IPS-18a (cell line): ENCODE results near the gene IL1RAP.

Source experiments
- H3K27ac ChIP-seq: one replicate; pipeline ENCODE4 v1.5.1; 2013; ENCODE audit warnings: low read length
- H3K27me3 ChIP-seq: one replicate; pipeline ENCODE4 v1.6.1; 2013; ENCODE audit warnings: mild to moderate bottlenecking, low read length; ENCODE audit not compliant: control insufficient read depth, insufficient read depth
- H3K36me3 ChIP-seq: one replicate; pipeline ENCODE4 v1.6.1; 2013; ENCODE audit warnings: low read depth, low read length; ENCODE audit not compliant: control insufficient read depth
- H3K4me1 ChIP-seq: one replicate; pipeline ENCODE4 v1.6.1; 2013; ENCODE audit warnings: low read depth, low read length; ENCODE audit not compliant: control insufficient read depth
- H3K4me3 ChIP-seq: one replicate; pipeline ENCODE4 v1.5.1; 2013; ENCODE audit warnings: low read length
- H3K9ac ChIP-seq: one replicate; pipeline ENCODE4 v1.6.1; 2013; ENCODE audit warnings: mild to moderate bottlenecking, low read length, moderate library complexity
- H3K9me3 ChIP-seq: one replicate; pipeline ENCODE4 v1.6.1; 2013; ENCODE audit warnings: low read depth, low read length; ENCODE audit not compliant: control insufficient read depth

The IL1RAP gene

DNA sequence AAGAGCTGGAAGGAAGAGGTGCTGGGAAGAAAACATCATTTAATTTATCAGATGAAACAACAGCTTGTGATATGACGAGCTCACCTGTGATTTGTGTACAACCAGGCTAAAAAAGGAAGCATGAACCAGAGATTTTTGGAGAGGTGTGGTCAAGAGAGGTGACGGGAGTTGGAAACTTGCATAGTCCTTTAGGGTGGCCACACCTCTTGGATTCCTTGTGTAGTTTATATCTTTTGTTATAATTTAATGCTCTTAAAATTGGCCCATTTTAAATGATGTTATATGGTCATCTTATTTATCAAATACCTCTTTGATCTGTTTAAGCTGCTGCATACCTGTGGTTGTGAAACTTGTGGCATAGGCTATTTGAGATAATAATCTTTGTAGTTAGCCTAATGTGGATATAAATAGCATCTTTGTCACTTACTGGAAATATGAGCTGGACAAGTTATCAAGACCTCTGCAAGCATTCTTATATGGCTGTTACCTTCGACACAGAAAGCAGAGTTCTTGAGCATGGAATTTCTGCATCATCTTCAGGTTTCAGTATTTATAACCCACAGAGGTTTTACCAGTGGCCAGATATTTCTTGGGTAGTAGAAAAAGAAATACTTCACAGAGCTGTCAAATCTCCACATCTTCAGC, 49.1 kb downstream of the IL1RAP start:
- Histone ChIP-seq H3K27ac (no peak overlapping the region), H3K36me3 (no peaks in the 10 kb centered on the region), H3K4me3 (no peak overlapping the region), H3K27me3 (no peaks in the 10 kb centered on the region), H3K9ac (no peak overlapping the region), H3K9me3 (no peaks in the 10 kb centered on the region), H3K4me1 (peaks cover 4% of the 10 kb centered on the region)

DNA sequence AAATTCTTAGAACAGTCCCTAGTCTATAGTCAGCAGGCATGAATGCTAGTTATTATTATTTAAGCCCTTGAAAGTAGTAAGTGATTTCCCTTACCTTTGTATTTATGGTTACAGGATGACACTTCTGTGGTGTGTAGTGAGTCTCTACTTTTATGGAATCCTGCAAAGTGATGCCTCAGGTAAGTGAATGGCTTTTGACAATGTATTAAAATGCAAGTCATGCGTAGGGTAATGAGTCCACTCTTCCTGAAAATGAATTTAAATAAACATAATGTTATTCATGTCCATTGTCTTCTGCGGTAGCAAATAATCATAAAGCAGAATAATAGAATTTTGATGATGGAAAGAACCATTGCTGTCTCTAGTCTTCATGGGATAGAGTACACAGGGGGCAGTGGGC, 50.3 kb downstream of the IL1RAP start:
- Histone ChIP-seq H3K9me3 (no peaks in the 10 kb centered on the region), H3K4me3 (no peak overlapping the region), H3K27me3 (no peaks in the 10 kb centered on the region), H3K27ac (no peak overlapping the region), H3K9ac (no peak overlapping the region), H3K4me1 (peaks cover 10% of the 10 kb centered on the region), H3K36me3 (no peaks in the 10 kb centered on the region)

DNA sequence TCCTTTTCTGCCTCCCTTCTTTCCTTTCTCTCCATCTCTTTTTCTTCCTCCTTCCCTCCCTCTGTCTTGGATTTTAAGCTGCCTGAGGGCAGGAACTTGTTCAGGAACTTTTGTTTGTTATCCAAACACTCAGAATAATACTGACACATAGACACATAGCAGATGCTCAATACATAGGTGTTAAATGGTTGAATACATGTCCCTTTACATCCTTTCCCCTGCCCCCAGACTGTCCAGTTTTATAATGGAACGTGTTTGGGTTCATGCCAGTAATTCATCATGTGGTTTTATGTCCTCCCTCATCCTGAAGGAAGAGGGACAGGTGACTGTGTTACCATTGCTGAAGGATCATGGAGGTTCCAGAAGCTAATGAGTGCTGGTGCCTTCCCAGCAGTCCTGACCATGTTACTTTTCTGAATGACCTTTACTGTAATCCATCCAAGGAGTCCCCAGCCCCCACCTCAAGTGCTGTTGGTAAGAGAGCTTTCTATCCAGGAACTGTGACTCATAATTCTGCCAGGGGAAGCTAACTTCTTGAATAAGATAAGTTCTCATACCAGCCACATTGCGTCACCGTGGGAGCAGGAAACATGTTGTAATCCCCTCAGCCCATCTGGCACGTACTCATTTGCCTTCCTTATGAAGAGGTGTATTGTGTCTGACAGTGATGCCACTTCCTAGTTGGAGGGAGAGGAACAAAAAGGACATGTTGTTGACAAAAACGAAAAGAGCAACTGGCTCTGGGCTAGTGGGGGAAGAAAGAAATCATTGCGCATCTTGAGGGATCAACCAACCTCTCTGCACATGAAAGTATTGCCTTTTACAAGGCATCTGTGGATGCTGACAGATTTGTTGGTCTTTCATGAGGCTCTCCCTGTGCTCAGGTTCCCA, 52.4 kb downstream of the IL1RAP start:
- Histone ChIP-seq H3K27me3 (no peaks in the 10 kb centered on the region), H3K4me1 (peaks cover 16% of the 10 kb centered on the region), H3K27ac (no peak overlapping the region), H3K36me3 (no peaks in the 10 kb centered on the region), H3K9ac (no peak overlapping the region), H3K9me3 (no peaks in the 10 kb centered on the region), H3K4me3 (no peak overlapping the region)

DNA sequence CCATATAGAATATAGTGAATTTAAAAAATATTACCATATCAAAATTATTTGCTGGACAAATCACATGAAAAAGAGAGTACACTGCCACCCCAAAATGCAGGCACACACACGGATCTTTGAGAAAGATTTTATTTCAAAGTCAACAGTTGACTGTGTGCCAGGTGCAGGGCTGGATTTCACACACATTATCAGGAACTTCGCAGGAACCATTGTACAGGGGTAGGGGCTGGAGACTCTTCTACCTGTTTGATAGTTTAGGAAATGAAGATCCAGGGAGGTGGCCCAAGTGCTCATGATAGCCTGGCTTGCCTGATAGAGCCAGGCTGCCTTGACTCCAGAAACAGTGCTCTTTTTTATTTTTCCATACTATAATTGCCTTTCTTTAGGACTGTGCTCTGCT, 54.2 kb downstream of the IL1RAP start:
- H3K36me3 ChIP-seq: no peaks in the 10 kb centered on the region

DNA sequence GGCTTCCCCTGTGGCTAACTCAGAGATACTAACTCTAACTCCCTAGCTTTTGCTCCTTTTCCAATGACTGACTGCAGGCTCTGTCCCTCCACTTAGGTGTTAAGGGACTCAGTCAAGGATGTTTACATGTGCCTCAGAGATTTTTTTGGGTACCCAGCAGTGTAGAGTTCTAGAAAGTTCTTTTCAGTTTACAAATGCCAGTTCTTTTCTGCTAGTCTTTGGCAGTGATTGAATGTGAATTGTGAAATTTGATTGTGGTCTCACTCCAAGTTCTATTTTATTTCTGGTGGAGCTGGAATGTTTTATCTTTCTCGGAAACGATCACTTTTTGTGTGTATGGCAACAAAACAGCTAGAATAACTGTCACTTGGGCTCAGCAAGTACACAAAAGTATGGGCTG, 60.6 kb downstream of the IL1RAP start:
- Histone ChIP-seq H3K4me1 (peaks cover 6% of the 10 kb centered on the region), H3K27me3 (no peaks in the 10 kb centered on the region), H3K9me3 (no peaks in the 10 kb centered on the region), H3K36me3 (no peaks in the 10 kb centered on the region), H3K27ac (no peak overlapping the region), H3K9ac (no peak overlapping the region), H3K4me3 (no peak overlapping the region)

More for the DNA sequence above, 54.2 kb downstream of the IL1RAP start:
- Histone ChIP-seq H3K4me3 (no peak overlapping the region), H3K9me3 (no peaks in the 10 kb centered on the region), H3K27ac (no peak overlapping the region), H3K27me3 (no peaks in the 10 kb centered on the region), H3K9ac (no peak overlapping the region), H3K4me1 (peaks cover 16% of the 10 kb centered on the region)

DNA sequence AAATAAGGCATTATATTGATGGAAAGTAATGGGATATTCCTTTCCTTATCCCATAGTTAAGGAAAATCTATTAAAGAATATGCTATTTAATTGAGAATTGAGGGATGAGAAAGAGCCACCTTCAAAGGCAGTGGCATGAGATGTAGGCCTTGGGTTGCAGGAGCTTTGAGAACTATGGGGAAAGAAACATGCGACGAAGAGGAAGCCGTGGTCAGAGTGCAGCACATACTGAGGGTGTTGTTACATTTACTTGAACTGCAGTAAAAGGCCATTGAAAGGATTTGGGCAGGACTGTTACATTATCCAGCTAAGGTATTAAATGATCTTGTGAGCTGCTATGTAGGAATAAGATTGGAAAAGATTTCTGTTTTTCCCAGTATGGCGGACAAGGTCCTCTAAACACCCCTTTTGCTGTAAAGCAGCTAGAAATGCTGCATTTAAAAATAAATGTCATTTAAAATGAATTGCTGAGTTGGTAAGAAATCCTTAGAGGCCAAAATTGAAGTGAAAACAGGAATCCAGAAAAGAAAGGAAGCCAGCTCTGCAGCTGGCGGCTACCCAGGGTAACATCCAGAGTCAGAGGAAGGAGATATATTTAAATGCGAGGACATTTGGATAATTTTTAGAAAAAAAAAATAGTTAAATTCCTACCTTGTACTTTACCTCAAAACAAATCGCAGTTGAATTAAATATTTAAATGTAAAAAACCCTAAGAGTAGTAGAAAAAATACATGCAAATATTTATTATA, 61.7 kb downstream of the IL1RAP start:
- H3K27ac ChIP-seq: no peak overlapping the region
- H3K4me3 ChIP-seq: no peak overlapping the region
- no peaks in the 10 kb centered on the region for H3K27me3 ChIP-seq
- H3K9me3 ChIP-seq: no peaks in the 10 kb centered on the region
- H3K9ac ChIP-seq: no peak overlapping the region
- peaks cover 3% of the 10 kb centered on the region for H3K4me1 ChIP-seq
- no peaks in the 10 kb centered on the region for H3K36me3 ChIP-seq

DNA sequence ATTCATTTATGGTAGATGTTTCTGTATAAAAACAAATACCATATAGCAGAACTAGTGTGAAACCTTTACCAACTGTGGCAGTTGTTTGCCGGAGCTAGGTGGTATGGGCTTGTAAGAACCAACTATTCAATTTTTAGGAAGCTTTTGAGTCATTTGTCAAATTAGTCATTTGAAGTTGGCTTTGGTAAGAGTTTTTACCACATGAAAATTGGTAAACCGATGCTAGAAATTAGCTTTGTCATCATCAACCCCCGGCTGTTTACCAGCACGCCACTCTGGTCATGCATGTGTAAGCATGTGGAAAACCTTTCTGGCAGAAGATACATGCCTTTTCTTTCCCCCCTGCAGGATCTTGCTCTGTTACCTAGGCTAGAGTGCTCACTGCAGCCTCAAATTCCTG, 63.3 kb downstream of the IL1RAP start:
- Histone ChIP-seq H3K27me3 (no peaks in the 10 kb centered on the region), H3K9ac (no peak overlapping the region), H3K36me3 (no peaks in the 10 kb centered on the region), H3K27ac (no peak overlapping the region), H3K4me3 (no peak overlapping the region), H3K9me3 (no peaks in the 10 kb centered on the region), H3K4me1 (peaks cover 3% of the 10 kb centered on the region)

DNA sequence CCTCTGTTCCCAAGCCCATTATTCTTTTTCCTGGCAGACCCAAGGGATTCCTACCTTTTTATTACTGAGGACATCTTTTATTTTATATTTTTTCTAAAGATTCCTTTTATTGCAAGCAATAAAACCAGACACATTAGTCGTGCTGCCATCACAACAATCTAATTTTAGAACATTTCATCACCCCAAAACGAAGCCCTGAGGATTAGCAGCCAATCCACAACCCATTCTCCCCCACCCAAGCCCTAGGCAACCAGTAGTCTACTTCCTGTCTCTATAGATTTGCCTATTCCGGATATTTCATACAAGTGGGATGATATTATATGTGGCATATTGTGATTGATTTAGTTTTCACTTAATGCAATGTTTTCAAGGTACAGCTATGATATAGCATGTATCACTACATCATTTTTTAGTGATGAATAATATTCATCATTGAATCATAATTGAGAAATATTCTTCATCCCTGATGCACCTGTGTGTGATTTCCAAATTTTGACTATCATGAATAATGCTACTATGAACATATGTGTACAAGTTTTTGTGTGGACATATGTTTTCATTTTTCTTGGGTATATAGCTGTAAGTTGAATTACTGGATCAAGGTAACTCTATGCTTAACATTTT, 65.7 kb downstream of the IL1RAP start:
- H3K9ac ChIP-seq: no peak overlapping the region
- no peak overlapping the region for H3K27ac ChIP-seq
- no peaks in the 10 kb centered on the region for H3K4me1 ChIP-seq
- no peaks in the 10 kb centered on the region for H3K36me3 ChIP-seq
- H3K27me3 ChIP-seq: no peaks in the 10 kb centered on the region
- no peak overlapping the region for H3K4me3 ChIP-seq
- H3K9me3 ChIP-seq: no peaks in the 10 kb centered on the region

DNA sequence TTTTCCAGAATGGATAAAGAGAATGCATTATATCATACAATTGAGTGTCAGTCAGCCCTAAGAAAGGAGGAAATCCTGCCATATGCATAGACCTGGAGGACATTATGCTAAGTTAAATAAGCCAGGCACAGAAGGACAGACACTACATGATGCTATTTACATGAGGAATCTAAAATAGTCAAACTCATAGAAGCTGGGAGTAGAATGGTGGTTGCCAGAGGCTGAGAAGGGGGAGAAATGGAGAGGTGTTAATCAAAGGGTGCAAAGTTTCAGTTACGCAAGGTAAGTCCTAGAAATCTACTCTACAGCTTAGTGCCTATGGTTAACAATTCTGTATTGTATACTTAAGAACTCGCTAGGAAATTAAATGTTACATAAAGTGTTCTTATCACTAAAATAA, 66.5 kb downstream of the IL1RAP start:
- no peak overlapping the region for H3K27ac ChIP-seq
- H3K4me1 ChIP-seq: no peaks in the 10 kb centered on the region
- no peak overlapping the region for H3K9ac ChIP-seq
- no peaks in the 10 kb centered on the region for H3K9me3 ChIP-seq
- no peaks in the 10 kb centered on the region for H3K27me3 ChIP-seq
- no peaks in the 10 kb centered on the region for H3K36me3 ChIP-seq
- H3K4me3 ChIP-seq: no peak overlapping the region

DNA sequence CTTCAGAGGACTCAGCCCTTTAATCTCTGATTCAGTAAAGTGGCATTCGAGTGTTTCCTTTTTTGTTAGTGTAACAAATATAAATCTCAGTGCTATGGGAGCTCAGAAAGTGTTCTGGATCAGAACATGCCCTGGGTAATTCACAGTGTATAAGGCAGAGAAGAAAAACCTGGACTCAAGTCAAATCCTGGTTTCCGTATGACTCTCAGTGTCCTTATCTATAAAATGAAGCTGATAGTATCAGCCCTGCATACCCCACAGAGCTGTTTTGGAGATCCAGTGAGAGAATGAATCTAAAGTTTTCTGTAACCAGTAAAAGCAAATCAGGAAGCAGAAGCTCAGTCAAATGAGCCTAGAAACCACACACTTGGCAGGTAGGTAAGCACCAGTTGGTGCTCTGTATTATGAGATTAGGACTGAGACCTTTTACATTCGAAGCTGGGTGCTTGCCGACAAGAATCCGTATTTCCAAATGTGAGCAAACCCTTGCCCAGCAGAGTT, 67.2 kb downstream of the IL1RAP start:
- Histone ChIP-seq H3K27ac (no peak overlapping the region), H3K4me1 (no peaks in the 10 kb centered on the region), H3K4me3 (no peak overlapping the region), H3K36me3 (no peaks in the 10 kb centered on the region), H3K9me3 (no peaks in the 10 kb centered on the region), H3K27me3 (no peaks in the 10 kb centered on the region), H3K9ac (no peak overlapping the region)

DNA sequence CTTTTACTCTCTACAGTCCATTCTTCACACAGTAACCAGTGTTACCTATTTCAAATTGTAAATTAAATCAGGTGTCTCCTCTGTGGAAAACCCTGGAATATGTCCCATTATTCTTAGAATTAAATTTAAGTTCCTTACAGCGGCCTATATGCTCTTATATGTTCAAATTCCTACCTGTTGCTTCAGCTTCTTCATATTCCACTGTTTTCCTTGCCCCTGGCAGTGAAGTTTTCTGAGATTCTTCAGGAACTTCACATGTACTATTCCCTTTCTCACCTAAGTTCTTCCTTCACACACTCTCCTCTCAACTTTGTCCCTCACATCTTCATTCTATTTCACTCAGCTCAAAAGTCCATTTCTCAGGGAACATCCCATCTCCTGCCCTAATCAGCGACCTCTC, 68.8 kb downstream of the IL1RAP start:
- Histone ChIP-seq H3K9me3 (no peaks in the 10 kb centered on the region), H3K27ac (no peak overlapping the region), H3K4me1 (no peaks in the 10 kb centered on the region), H3K36me3 (no peaks in the 10 kb centered on the region), H3K4me3 (no peak overlapping the region), H3K9ac (no peak overlapping the region), H3K27me3 (no peaks in the 10 kb centered on the region)
